HG02884 (cell line): ENCODE measurements around the gene PBX1.

Source experiments
- ATAC-seq: cut with Tn5 transposase; IDR thresholded peaks from one replicate; pipeline ENCODE4 v1.9.1; 2021; ENCODE audit warnings: mild to moderate bottlenecking, moderate library complexity; ENCODE audit not compliant: unreplicated experiment

The PBX1 gene

GRCh38 chr1:164562947-164563520 is 4.0 kb downstream of the PBX1 start:
- no peak for ATAC-seq

GRCh38 chr1:164563721-164564360 is 4.9 kb downstream of the PBX1 start:
- ATAC-seq = no peak

- no peak for ATAC-seq
These were observed 5.4 kb downstream of the PBX1 start for GRCh38 chr1:164564378-164564777.

- no peak for ATAC-seq
These were observed 6.4 kb downstream of the PBX1 start for GRCh38 chr1:164565357-164565756.

- no peak for ATAC-seq
These were observed 8.8 kb downstream of the PBX1 start for GRCh38 chr1:164567774-164568173.

- ATAC-seq = no peak
These were observed 10.3 kb downstream of the PBX1 start for GRCh38 chr1:164569241-164569640.

- no peak for ATAC-seq
These were observed 10.9 kb downstream of the PBX1 start for GRCh38 chr1:164569866-164570265.

GRCh38 chr1:164571333-164571732 is 12.3 kb downstream of the PBX1 start:
- no peak for ATAC-seq

GRCh38 chr1:164575356-164575886 is 16.4 kb downstream of the PBX1 start:
- ATAC-seq = no peak

- ATAC-seq = no peak
These were observed 17.6 kb downstream of the PBX1 start for GRCh38 chr1:164576291-164577271.

GRCh38 chr1:164577291-164577690 is 18.3 kb downstream of the PBX1 start:
- no peak for ATAC-seq

GRCh38 chr1:164578479-164579200 is 19.7 kb downstream of the PBX1 start:
- ATAC-seq = no peak

- no peak for ATAC-seq
These were observed 20.4 kb downstream of the PBX1 start for GRCh38 chr1:164579381-164579780.

- ATAC-seq = no peak
These were observed 22.8 kb downstream of the PBX1 start for GRCh38 chr1:164581762-164582161.

GRCh38 chr1:164583196-164583595 is 24.2 kb downstream of the PBX1 start:
- no peak for ATAC-seq

GRCh38 chr1:164583835-164584539 is 25.0 kb downstream of the PBX1 start:
- ATAC-seq = no peak

GRCh38 chr1:164586591-164586990 is 27.6 kb downstream of the PBX1 start:
- ATAC-seq = no peak

GRCh38 chr1:164587617-164588501 is 28.9 kb downstream of the PBX1 start:
- ATAC-seq = no peak
